Esophagus muscularis mucosa (tissue), 3 donors: Measurements from ENCODE around the gene AKT1.

Experiments used
- CTCF ChIP-seq, 3 experiments: fragments of 200-600 bp in 2 of 3; fragments of 450-650 bp in 1 of 3; sonication (generic) in 2 of 3; IDR thresholded peaks; one replicate each; pipeline ENCODE4 v1.5.1; 2017 to 2019; ENCODE audit warnings: antibody characterized with exemption in 3 of 3, mild to moderate bottlenecking in 2 of 3, moderate library complexity in 1 of 3
- POLR2A ChIP-seq: fragments of 450-650 bp; IDR thresholded peaks from one replicate; pipeline ENCODE4 v1.6.1; 2017; ENCODE audit warnings: antibody characterized with exemption, moderate library complexity, mild to moderate bottlenecking, low read depth
- POLR2AphosphoS5 ChIP-seq, 2 donors: sonication (generic); formaldehyde crosslinking; IDR thresholded peaks; one replicate each; pipeline ENCODE4 v1.6.1; 2017; ENCODE audit warnings: antibody characterized with exemption in 2 of 2

- TF ChIP-seq CTCF (IDR thresholded peaks at IDR 0.05), result peak in 2 of 3 experiments; percentile 8 to 17
- TF ChIP-seq POLR2A, result no peak
- no peak for TF ChIP-seq POLR2AphosphoS5 (IDR thresholded peaks at IDR 0.05)
Measured at GRCh38 chr14:104724981-104725771, 70.4 kb downstream of the AKT1 start.
